Peyer's patch (tissue), 4 donors: ENCODE data around the gene RMND1. TPM values are rescaled to one million over a fixed set of nuclear protein-coding genes. Genes with fewer than 3 reads are reported as not detected.

Experiments
- DNase-seq, 3 donors: peaks; one replicate each; pipeline ENCODE4 v3.0.0-alpha.2; 2017 to 2019
- H3K27ac ChIP-seq, 4 donors: fragments of 200-600 bp; sonication (generic); one replicate each; pipeline ENCODE4 v1.5.1; 2016 to 2019
- H3K27me3 ChIP-seq, 2 donors: fragments of 200-600 bp; sonication (generic); one replicate each; pipeline ENCODE4 v1.5.1; 2019
- H3K36me3 ChIP-seq, 3 donors: fragments of 200-600 bp; sonication (generic); one replicate each; pipeline ENCODE4 v1.5.1; 2016 to 2019
- H3K4me1 ChIP-seq, 4 donors: fragments of 200-600 bp; sonication (generic); one replicate each; pipeline ENCODE4 v1.5.1; 2016 to 2019
- H3K4me3 ChIP-seq, 4 donors: fragments of 200-600 bp; sonication (generic); 1 replicate in 3 of 4; 2 replicates in 1 of 4; pipeline ENCODE4 v1.5.1; 2016 to 2019; ENCODE audit warnings: mild to moderate bottlenecking in 1 of 4
- H3K9me3 ChIP-seq, 4 donors: fragments of 200-600 bp; sonication (generic); one replicate each; pipeline ENCODE4 v1.5.1; 2016 to 2019; ENCODE audit warnings: mild to moderate bottlenecking in 1 of 4
- CTCF ChIP-seq, 6 experiments: fragments of 450-650 bp in 4 of 6; fragments of 200-600 bp in 2 of 6; sonication (generic) in 1 of 6; IDR thresholded peaks; one replicate each; pipeline ENCODE4 v1.5.1; 2017 to 2019; ENCODE audit warnings: antibody characterized with exemption in 6 of 6, mild to moderate bottlenecking in 3 of 6, moderate library complexity in 1 of 6
- POLR2A ChIP-seq, 2 donors: fragments of 450-650 bp; IDR thresholded peaks; one replicate each; pipeline ENCODE4 v1.5.1; 2017; ENCODE audit warnings: antibody characterized with exemption in 2 of 2, mild to moderate bottlenecking in 2 of 2, moderate library complexity in 2 of 2
- total RNA-seq, 4 donors: library from RNA; depleted of rRNA; stranded (reverse); fragments of >200 nt; gene quantifications; one replicate each; pipeline ENCODE4 v1.1.0, GENCODE V29; 2016

RMND1 gene
- total RNA-seq, 4 donors from 2014 or later, result 18.2 to 50.3 (median 35.6) TPM

GRCh38 chr6:151443454-151443853 is 8.5 kb downstream of the RMND1 start:
- H3K9me3 ChIP-seq, result no peaks in the 10 kb centered on the region
- H3K36me3 ChIP-seq, result no peaks in the 10 kb centered on the region
- no peak overlapping the region for H3K4me3 ChIP-seq
- no peak overlapping the region for H3K27ac ChIP-seq
- no peak for DNase-seq
- TF ChIP-seq POLR2A (IDR thresholded peaks at IDR 0.05), result no peak
- H3K27me3 ChIP-seq, result no peaks in the 10 kb centered on the region
- H3K4me1 ChIP-seq, result peaks cover 0 to 9% (median 2%) of the 10 kb centered on the region in 4 donors

GRCh38 chr6:151442371-151442770 is 9.6 kb downstream of the RMND1 start:
- Histone ChIP-seq H3K27me3 (no peaks in the 10 kb centered on the region), H3K36me3 (no peaks in the 10 kb centered on the region), H3K9me3 (no peaks in the 10 kb centered on the region), H3K27ac (no peak overlapping the region), H3K4me3 (no peak overlapping the region), H3K4me1 (peaks cover 0 to 16% (median 2%) of the 10 kb centered on the region in 4 donors)
- TF ChIP-seq POLR2A (IDR thresholded peaks at IDR 0.05) (no peak), CTCF (IDR thresholded peaks at IDR 0.05) (no peak)
- no peak for DNase-seq

GRCh38 chr6:151441390-151442166 is 10.3 kb downstream of the RMND1 start:
- peaks cover 0 to 19% (median 2%) of the 10 kb centered on the region in 4 donors for H3K4me1 ChIP-seq
- no peaks in the 10 kb centered on the region for H3K9me3 ChIP-seq
- H3K4me3 ChIP-seq, result no peak overlapping the region
- no peak overlapping the region for H3K27ac ChIP-seq
- H3K27me3 ChIP-seq, result no peaks in the 10 kb centered on the region
- H3K36me3 ChIP-seq, result no peaks in the 10 kb centered on the region
- DNase-seq, result no peak
- TF ChIP-seq POLR2A (IDR thresholded peaks at IDR 0.05) (no peak), CTCF (IDR thresholded peaks at IDR 0.05) (no peak)

- no peak for DNase-seq
- H3K27me3 ChIP-seq, result no peaks in the 10 kb centered on the region
- TF ChIP-seq POLR2A (IDR thresholded peaks at IDR 0.05) (no peak), CTCF (IDR thresholded peaks at IDR 0.05) (peak in 2 of 6 experiments; percentile 12 to 21)
- H3K9me3 ChIP-seq, result no peaks in the 10 kb centered on the region
- no peaks in the 10 kb centered on the region for H3K36me3 ChIP-seq
- no peak overlapping the region for H3K27ac ChIP-seq
- H3K4me3 ChIP-seq, result no peak overlapping the region
- peaks cover 0 to 13% (median 2%) of the 10 kb centered on the region in 4 donors for H3K4me1 ChIP-seq
These were observed 11.0 kb downstream of the RMND1 start for GRCh38 chr6:151440930-151441329.

GRCh38 chr6:151440498-151440897 is 11.4 kb downstream of the RMND1 start:
- TF ChIP-seq CTCF (IDR thresholded peaks at IDR 0.05) (no peak), POLR2A (IDR thresholded peaks at IDR 0.05) (no peak)
- no peak for DNase-seq
- H3K4me1 ChIP-seq, result peaks cover 0 to 11% (median 2%) of the 10 kb centered on the region in 4 donors
- no peak overlapping the region for H3K27ac ChIP-seq
- no peaks in the 10 kb centered on the region for H3K27me3 ChIP-seq
- H3K36me3 ChIP-seq, result no peaks in the 10 kb centered on the region
- H3K9me3 ChIP-seq, result no peaks in the 10 kb centered on the region
- no peak overlapping the region for H3K4me3 ChIP-seq

- Histone ChIP-seq H3K4me1 (peaks cover 0 to 11% (median 2%) of the 10 kb centered on the region in 4 donors), H3K27me3 (no peaks in the 10 kb centered on the region), H3K9me3 (no peaks in the 10 kb centered on the region), H3K4me3 (no peak overlapping the region), H3K27ac (peak overlapping the region in 1 of 4 donors; percentile 6), H3K36me3 (peaks cover 0 to 11% (median 0%) of the 10 kb centered on the region in 3 donors)
- TF ChIP-seq CTCF (IDR thresholded peaks at IDR 0.05) (no peak), POLR2A (IDR thresholded peaks at IDR 0.05) (no peak)
- DNase-seq, result no peak
These were observed 14.5 kb downstream of the RMND1 start for GRCh38 chr6:151437401-151437800.
